B cell (primary cell): ENCODE measurements around the gene METTL2A. TPM values are rescaled to one million over a fixed set of nuclear protein-coding genes. Genes with fewer than 3 reads are reported as not detected.
A peak's percentile ranks its signal among the peaks of the same experiment; 100 is the strongest.
"Not testable (repeated sequence)": the region's sequence is repeated elsewhere in the genome, so short reads cannot be mapped to it uniquely, and the experiment has no call there.

Experiments used
- ATAC-seq: fragments of 200-7000 bp; cut with Tn5 transposase; one replicate; pipeline ENCODE4 v1.10.0; 2021; ENCODE audit warnings: low read depth, mild to moderate bottlenecking, moderate number of reproducible peaks, moderate library complexity
- CTCF ChIA-PET: fragments of 350-600 bp; sonication (Branson Sonifier 250); formaldehyde crosslinking; loops from one replicate; lab custom pipeline; 2021; ENCODE audit warnings: antibody characterized with exemption, inconsistent platforms; lab: Charles Lee
- POLR2A ChIA-PET: fragments of 350-600 bp; sonication (Branson Sonifier 250); formaldehyde crosslinking; loops from one replicate; lab custom pipeline; 2021; ENCODE audit warnings: antibody characterized with exemption; lab: Charles Lee
- DNase-seq: peaks from one replicate; pipeline ENCODE4 v3.0.0; 2013
- H2AFZ ChIP-seq: 2 replicates; pipeline ENCODE4 v1.6.1; 2012; ENCODE audit warnings: mild to moderate bottlenecking, low read depth, low read length; ENCODE audit not compliant: insufficient read depth, poor library complexity, severe bottlenecking
- H3K27ac ChIP-seq, 2 donors: 1 replicate in 1 of 2; 2 replicates in 1 of 2; pipeline ENCODE4 v1.5.1; 2012 to 2013; ENCODE audit warnings: low read length in 2 of 2, mild to moderate bottlenecking in 2 of 2, moderate library complexity in 1 of 2
- H3K27me3 ChIP-seq, 4 experiments: fragments of 200-600 bp in 1 of 4; sonication (generic) in 1 of 4; replicated peaks in 1 of 4; 1 replicate in 2 of 4; 2 replicates in 2 of 4; pipeline versions ENCODE4 v1.6.1 to v1.7.0; 2013 to 2016; ENCODE audit warnings: low read length in 3 of 4, mild to moderate bottlenecking in 2 of 4, mixed read lengths in 1 of 4, moderate library complexity in 1 of 4; ENCODE audit not compliant: insufficient read depth in 4 of 4, control insufficient read depth in 3 of 4; ENCODE audit errors: control extremely low read depth in 1 of 4
- H3K36me3 ChIP-seq, 2 experiments: replicated peaks in 1 of 2; 1 replicate in 1 of 2; 2 replicates in 1 of 2; pipeline versions ENCODE4 v1.6.1 to v1.7.1; 2013; ENCODE audit warnings: low read length in 1 of 2; ENCODE audit not compliant: insufficient read depth in 2 of 2, control insufficient read depth in 1 of 2; ENCODE audit errors: control extremely low read depth in 1 of 2, extremely low read depth in 1 of 2
- H3K4me1 ChIP-seq, 2 donors: fragments of 200-600 bp in 1 of 2; sonication (generic) in 1 of 2; 1 replicate in 1 of 2; 2 replicates in 1 of 2; pipeline versions ENCODE4 v1.5.1 to v1.6.1; 2013 to 2017; ENCODE audit warnings: low read length in 2 of 2; ENCODE audit not compliant: control insufficient read depth in 2 of 2, insufficient read depth in 2 of 2
- H3K4me2 ChIP-seq: replicated peaks from 2 replicates; pipeline ENCODE3; 2012; ENCODE audit warnings: mild to moderate bottlenecking, low read depth, low read length; ENCODE audit not compliant: poor library complexity, severe bottlenecking
- H3K4me3 ChIP-seq, 5 experiments: fragments of 200-600 bp in 1 of 5; sonication (generic) in 1 of 5; 1 replicate in 3 of 5; 2 replicates in 2 of 5; pipeline versions ENCODE4 v1.5.1 to v1.7.0; 2011 to 2016; ENCODE audit warnings: low read length in 4 of 5, mild to moderate bottlenecking in 4 of 5, low read depth in 2 of 5, control low read depth in 1 of 5, moderate library complexity in 1 of 5; ENCODE audit not compliant: insufficient read depth in 1 of 5; ENCODE audit errors: control extremely low read depth in 1 of 5, extremely low read depth in 1 of 5
- H3K79me2 ChIP-seq: fragments of 200-600 bp; sonication (generic); one replicate; pipeline ENCODE4 v1.6.0; 2016; ENCODE audit warnings: low read length; ENCODE audit not compliant: control insufficient read depth, insufficient read depth
- H3K9ac ChIP-seq: fragments of 200-600 bp; sonication (generic); 2 replicates; pipeline ENCODE4 v1.6.1; 2017; ENCODE audit warnings: mild to moderate bottlenecking, low read length, moderate library complexity
- H3K9me3 ChIP-seq, 3 donors: one replicate each; pipeline versions ENCODE4 v1.6.1 to v1.7.1; 2013; ENCODE audit warnings: low read length in 2 of 3; ENCODE audit not compliant: control insufficient read depth in 2 of 3, insufficient read depth in 1 of 3; ENCODE audit errors: control extremely low read depth in 1 of 3
- H4K20me1 ChIP-seq: 2 replicates; pipeline ENCODE4 v1.6.0; 2012; ENCODE audit warnings: mild to moderate bottlenecking, low read length; ENCODE audit not compliant: insufficient read depth, control insufficient read depth, poor library complexity, severe bottlenecking
- H3K27ac Mint-ChIP-seq: one replicate; pipeline ENCODE4 v1.8.0; 2021; ENCODE audit warnings: mixed read lengths
- H3K27me3 Mint-ChIP-seq: one replicate; pipeline ENCODE4 v1.8.0; 2021; ENCODE audit warnings: mixed read lengths
- H3K4me1 Mint-ChIP-seq: one replicate; pipeline ENCODE4 v1.8.0; 2021; ENCODE audit warnings: mixed read lengths
- H3K4me3 Mint-ChIP-seq: one replicate; pipeline ENCODE4 v1.8.0; 2021; ENCODE audit warnings: mixed read lengths
- H3K9me3 Mint-ChIP-seq: one replicate; pipeline ENCODE4 v1.8.0; 2022; ENCODE audit warnings: mixed read lengths; ENCODE audit not compliant: insufficient read depth
- WGBS: methylation state at CpG from one replicate; pipeline ENCODE4 v1.1.5; 2013; ENCODE audit warnings: missing lambda C conversion rate; ENCODE audit not compliant: insufficient coverage; 5-methylcytosine and 5-hydroxymethylcytosine counted together
- intact Hi-C: fragments of 100-400 bp; cut with micrococcal nuclease; formaldehyde crosslinking; loops from one replicate; pipeline ENCODE4 v1.10.0; 2022
- polyA plus RNA-seq: library from polyadenylated mRNA; depleted of rRNA; stranded (reverse); fragments of >200 nt; gene quantifications from 2 replicates; pipeline ENCODE4 v1.2.3, GENCODE V29; 2012
- total RNA-seq, 2 donors: library from RNA; stranded (reverse); fragments of 120-200 nt in 1 of 2; gene quantifications; 1 replicate in 1 of 2; 2 replicates in 1 of 2; pipeline versions ENCODE4 v1.2.3 to v1.2.4, GENCODE V29; 2013 to 2022

METTL2A gene
- total and polyA plus RNA-seq, 2 donors (not counting 1 experiment from before 2014, with no cell fraction given): 5.9 to 17.0 TPM

DNA sequence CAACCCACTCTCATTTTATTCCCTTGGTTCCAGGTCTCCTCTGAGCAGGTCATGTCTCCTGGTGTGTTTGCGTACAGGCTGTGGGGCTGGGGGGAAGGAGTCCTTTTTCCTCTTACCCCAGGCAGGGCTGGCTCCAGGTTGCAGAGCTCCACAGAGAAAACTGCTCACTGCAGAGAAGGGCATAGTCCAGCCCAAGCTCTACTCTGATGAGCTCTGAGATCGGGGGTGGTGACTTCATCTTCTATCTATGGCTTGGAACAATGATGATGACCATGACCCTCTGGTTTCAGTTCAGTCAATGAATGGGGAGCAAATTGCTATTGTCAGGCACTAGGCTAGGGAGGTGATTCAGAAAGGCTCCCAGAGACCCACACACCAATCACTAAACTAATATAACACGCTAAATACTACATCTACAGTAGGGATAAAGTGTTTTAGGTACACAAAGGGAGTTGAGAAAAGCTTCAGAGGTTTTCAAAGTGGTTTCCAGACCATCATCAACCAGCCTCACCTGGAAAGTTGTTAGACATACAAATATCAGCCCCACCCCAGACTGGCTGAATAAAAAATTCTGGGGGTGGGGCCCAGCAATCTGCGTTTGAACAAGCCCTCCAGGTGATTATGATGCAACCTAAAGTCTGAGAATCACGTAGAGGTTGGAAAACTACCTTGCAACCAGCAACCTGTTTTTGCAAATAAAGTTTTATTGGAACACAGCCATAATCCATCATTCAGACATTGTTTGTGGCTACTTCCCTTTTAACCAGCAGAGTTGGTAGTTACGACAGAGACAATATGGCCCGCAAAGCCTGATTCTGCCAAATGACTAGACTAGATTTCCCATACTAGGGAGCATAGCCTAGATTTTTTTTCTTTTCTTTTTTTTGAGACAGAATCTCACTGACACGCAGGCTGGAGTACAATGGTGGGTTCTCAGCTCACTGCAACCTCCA lies 49.6 kb downstream of the METTL2A start:
- intact Hi-C loops, H3K27me3 ChIP-seq, H3K36me3 ChIP-seq, H3K9ac ChIP-seq, H4K20me1 ChIP-seq, H3K27ac ChIP-seq, H3K4me2 ChIP-seq, ATAC-seq, H3K79me2 ChIP-seq, H3K27me3 Mint-ChIP-seq, H3K4me3 Mint-ChIP-seq, H2AFZ ChIP-seq, H3K9me3 ChIP-seq, H3K4me3 ChIP-seq, DNase-seq, H3K9me3 Mint-ChIP-seq, CTCF ChIA-PET: not testable (repeated sequence)
- POLR2A ChIA-PET: interaction anchor here (0.6 kb wide), 1 partner anchor 10 kb away, joined by 3 read pairs; no protein-coding TSS in a partner anchor
- H3K4me1 ChIP-seq: peaks cover 8 to 18% of the 10 kb centered on the region in 2 donors
- H3K27ac Mint-ChIP-seq: peak overlapping the region; percentile 26
- H3K4me1 Mint-ChIP-seq: peaks cover 15% of the 10 kb centered on the region
- WGBS: 100% methylated on average over 2 of the region's 8 CpGs

DNA sequence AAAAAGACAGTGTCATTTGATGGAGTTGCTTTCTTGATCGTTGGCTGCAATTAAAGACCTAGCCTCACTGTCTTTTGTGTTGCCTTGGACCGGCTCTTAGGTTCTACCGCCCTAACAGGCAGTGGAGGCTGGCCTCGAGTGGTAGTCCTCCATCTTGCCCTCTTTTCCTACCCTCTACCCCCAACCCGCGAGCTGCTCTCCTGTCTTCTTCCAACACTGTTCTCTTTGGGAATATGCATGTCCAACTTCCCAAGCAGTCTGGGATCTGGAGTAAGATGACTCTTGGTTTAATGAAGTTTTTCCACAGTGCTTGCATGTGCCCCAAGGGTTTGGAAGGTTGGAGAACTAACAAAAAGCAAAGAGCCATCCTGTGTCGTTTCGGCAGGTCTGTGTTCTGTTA lies 53.4 kb downstream of the METTL2A start:
- H3K79me2 ChIP-seq, ATAC-seq, H3K36me3 ChIP-seq, CTCF ChIA-PET, H3K4me2 ChIP-seq, H3K27me3 ChIP-seq, H4K20me1 ChIP-seq, H3K9me3 Mint-ChIP-seq, H3K27me3 Mint-ChIP-seq, H3K9me3 ChIP-seq, POLR2A ChIA-PET: not testable (repeated sequence)
- H3K4me1 ChIP-seq: peaks cover 8 to 19% of the 10 kb centered on the region in 2 donors
- 84% methylated on average over 6 of the region's 8 CpGs for WGBS
- peak overlapping the region; percentile 90 for H3K27ac Mint-ChIP-seq
- peaks cover 29% of the 10 kb centered on the region for H3K4me1 Mint-ChIP-seq
- H3K9ac ChIP-seq: peak overlapping the region; percentile 68
- H3K4me3 Mint-ChIP-seq: peak overlapping the region; percentile 87
- DNase-seq: peak; percentile 12
- intact Hi-C loops: loop anchor here (5.0 kb wide), 1 partner anchor 55 kb away; the partner anchor contains the start of gene METTL2A
- H3K27ac ChIP-seq: peak overlapping the region; percentile 44 to 73
- peak overlapping the region; percentile 68 for H2AFZ ChIP-seq
- peak overlapping the region in 2 of 5 experiments; percentile 46 to 62 for H3K4me3 ChIP-seq

DNA sequence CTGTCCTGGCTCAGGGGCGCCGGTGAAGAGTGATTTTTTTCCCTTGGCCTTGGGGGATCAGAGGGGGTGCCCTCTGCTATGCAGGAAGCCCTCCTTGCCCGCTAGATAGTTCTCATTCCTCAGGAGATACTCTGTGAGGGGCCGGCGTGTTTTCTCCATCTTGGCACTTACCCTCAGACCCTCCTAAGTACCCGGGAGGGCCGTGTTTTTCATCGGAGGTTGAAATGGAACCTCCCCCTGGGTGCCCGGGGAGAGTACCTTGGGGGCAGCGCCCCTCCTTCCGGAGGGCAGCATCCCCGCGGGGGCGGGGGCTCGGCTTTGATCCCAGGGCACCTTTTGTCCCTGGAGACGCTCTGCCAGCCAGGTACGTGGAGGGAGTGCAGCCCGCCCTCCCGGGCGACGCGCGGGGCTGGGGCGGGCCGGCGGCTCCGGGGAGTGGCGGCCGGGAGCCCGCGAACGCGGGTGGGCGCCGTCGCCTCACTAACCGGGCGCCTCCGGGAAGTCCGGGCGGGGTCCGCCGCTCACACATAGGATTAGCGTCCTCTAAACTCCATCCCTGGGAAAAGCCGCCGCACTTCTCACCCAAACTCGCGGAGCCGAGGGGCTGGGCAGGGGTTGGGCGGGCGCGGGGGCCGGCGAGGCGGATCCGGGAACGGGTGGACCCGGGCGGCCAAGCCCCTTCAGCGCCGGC lies 54.2 kb downstream of the METTL2A start:
- H3K36me3 ChIP-seq, H4K20me1 ChIP-seq, H3K9me3 ChIP-seq, CTCF ChIA-PET, H3K27me3 Mint-ChIP-seq, H3K9me3 Mint-ChIP-seq, POLR2A ChIA-PET, H3K27me3 ChIP-seq: not testable (repeated sequence)
- Histone ChIP-seq H3K27ac (peak overlapping the region; percentile 44 to 73), H3K9ac (peak overlapping the region; percentile 68), H3K79me2 (peaks cover 17% of the 10 kb centered on the region), H3K4me3 (peak overlapping the region in 4 of 5 experiments; percentile 46 to 64 (median 59)), H2AFZ (peak overlapping the region; percentile 68), H3K4me1 (peaks cover 8 to 19% of the 10 kb centered on the region in 2 donors), H3K4me2 (peak overlapping the region; percentile 46)
- ATAC-seq (peak; percentile 29), DNase-seq (peak; percentile 69)
- intact Hi-C loops: loop anchor here (5.0 kb wide), 1 partner anchor 56 kb away; the partner anchor contains the start of gene METTL2A
- H3K4me1 Mint-ChIP-seq: peaks cover 33% of the 10 kb centered on the region
- peak overlapping the region; percentile 90 for H3K27ac Mint-ChIP-seq
- peak overlapping the region; percentile 87 for H3K4me3 Mint-ChIP-seq
- under 1% methylated on average over 56 of the region's 61 CpGs for WGBS
